ENCODE results near the gene AFG1L.
"Not testable (repeated sequence)": the region's sequence is repeated elsewhere in the genome, so short reads cannot be mapped to it uniquely, and the experiment has no call there.

AFG1L gene

GRCh38 chr6:108263371-108263770 is 31.5 kb upstream of the AFG1L start:
- H3K79me1 ChIP-seq (ENCODE audit: low read length), result peaks cover 2% of the 10 kb centered on the region
- no peaks in the 10 kb centered on the region for H3K79me2 ChIP-seq (ENCODE audit: control insufficient read depth, insufficient read depth, low read length)
- no peak overlapping the region for H2BK5ac ChIP-seq (ENCODE audit: low read length)
- H3K23ac ChIP-seq (ENCODE audit: low read length), result no peak overlapping the region
- no peak overlapping the region for H2AK5ac ChIP-seq (ENCODE audit: low read length)
- H3K56ac ChIP-seq (ENCODE audit: low read length), result no peak overlapping the region
- H3K4ac ChIP-seq (ENCODE audit: low read depth, low read length), result no peak overlapping the region
- H2BK120ac ChIP-seq (ENCODE audit: low read depth, low read length), result no peak overlapping the region
- H3K18ac ChIP-seq (ENCODE audit: low read length), result no peak overlapping the region
- no peak for DNase-seq
- no peaks in the 10 kb centered on the region for H3K27me3 ChIP-seq (ENCODE audit: insufficient read depth, low read length, poor library complexity)
- H3K27ac ChIP-seq (ENCODE audit: low read depth, low read length), result no peak overlapping the region
- no peak overlapping the region for H2BK15ac ChIP-seq (replicated peaks; ENCODE audit: low read depth)
- no peak overlapping the region for H4K8ac ChIP-seq (ENCODE audit: low read depth, low read length)
- no peak overlapping the region for H3K9ac ChIP-seq (ENCODE audit: low read length)
- H3K4me3 ChIP-seq (ENCODE audit: low read length), result no peak overlapping the region
- H3K4me1 ChIP-seq (ENCODE audit: control insufficient read depth, low read depth, low read length), result no peaks in the 10 kb centered on the region
- H3K36me3 ChIP-seq (ENCODE audit: control insufficient read depth, insufficient read depth, low read length), result no peaks in the 10 kb centered on the region
- H4K5ac ChIP-seq (ENCODE audit: low read length), result no peak overlapping the region
- no CpG with 5 or more reads among the region's 2 CpGs for WGBS (ENCODE audit: extremely low coverage, insufficient coverage, low lambda C conversion rate)
- H3K4me2 ChIP-seq (ENCODE audit: low read length), result no peak overlapping the region

DNA sequence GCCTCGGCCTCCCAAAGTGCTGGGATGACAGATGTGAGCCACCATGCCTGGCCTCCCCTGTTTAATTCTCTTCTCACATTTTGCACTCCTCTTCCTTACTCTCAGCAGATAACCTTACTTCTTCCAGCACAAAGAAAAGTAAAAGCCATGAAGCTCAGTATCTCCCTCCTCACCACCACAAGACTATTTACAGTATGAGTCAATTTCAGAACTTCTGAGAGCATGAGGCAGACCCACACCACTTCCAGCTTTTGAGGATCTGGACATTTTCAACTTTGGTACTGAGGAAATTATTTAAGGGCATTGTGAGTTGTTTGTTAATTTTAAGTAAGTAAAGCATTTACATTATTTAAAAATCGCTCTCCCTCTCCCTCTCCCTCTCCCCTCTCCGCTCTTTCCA is 26.0 kb upstream of the AFG1L start:
- Histone ChIP-seq H3K56ac (ENCODE audit: low read length) (no peak overlapping the region), H3K27ac (ENCODE audit: low read depth, low read length) (no peak overlapping the region), H3K27me3 (ENCODE audit: insufficient read depth, low read length, poor library complexity) (no peaks in the 10 kb centered on the region), H3K18ac (ENCODE audit: low read length) (no peak overlapping the region), H2BK5ac (ENCODE audit: low read length) (no peak overlapping the region), H4K5ac (ENCODE audit: low read length) (no peak overlapping the region), H2BK120ac (ENCODE audit: low read depth, low read length) (no peak overlapping the region), H3K79me2 (ENCODE audit: control insufficient read depth, insufficient read depth, low read length) (no peaks in the 10 kb centered on the region), H3K36me3 (ENCODE audit: control insufficient read depth, insufficient read depth, low read length) (no peaks in the 10 kb centered on the region), H3K4me1 (ENCODE audit: control insufficient read depth, low read depth, low read length) (no peaks in the 10 kb centered on the region), H3K4me2 (ENCODE audit: low read length) (no peak overlapping the region), H2AK5ac (ENCODE audit: low read length) (no peak overlapping the region), H4K8ac (ENCODE audit: low read depth, low read length) (no peak overlapping the region), H3K79me1 (ENCODE audit: low read length) (no peaks in the 10 kb centered on the region), H2BK15ac (replicated peaks; ENCODE audit: low read depth) (no peak overlapping the region), H3K9ac (ENCODE audit: low read length) (no peak overlapping the region), H3K4me3 (ENCODE audit: low read length) (no peak overlapping the region), H3K23ac (ENCODE audit: low read length) (no peak overlapping the region), H3K4ac (ENCODE audit: low read depth, low read length) (no peak overlapping the region)
- WGBS (ENCODE audit: extremely low coverage, insufficient coverage, low lambda C conversion rate), result no CpG with 5 or more reads among the region's 3 CpGs
- DNase-seq, result no peak

GRCh38 chr6:108269955-108270354 is 24.9 kb upstream of the AFG1L start:
- H3K18ac ChIP-seq (ENCODE audit: low read length); DNase-seq; H3K27ac ChIP-seq (ENCODE audit: low read depth, low read length); H3K27me3 ChIP-seq (ENCODE audit: insufficient read depth, low read length, poor library complexity); H2AK5ac ChIP-seq (ENCODE audit: low read length); H3K4ac ChIP-seq (ENCODE audit: low read depth, low read length); H3K79me2 ChIP-seq (ENCODE audit: control insufficient read depth, insufficient read depth, low read length); H4K5ac ChIP-seq (ENCODE audit: low read length); H3K56ac ChIP-seq (ENCODE audit: low read length); H3K36me3 ChIP-seq (ENCODE audit: control insufficient read depth, insufficient read depth, low read length); H3K4me1 ChIP-seq (ENCODE audit: control insufficient read depth, low read depth, low read length); H2BK15ac ChIP-seq (replicated peaks; ENCODE audit: low read depth); H2BK5ac ChIP-seq (ENCODE audit: low read length); H3K79me1 ChIP-seq (ENCODE audit: low read length); H4K8ac ChIP-seq (ENCODE audit: low read depth, low read length); H3K9ac ChIP-seq (ENCODE audit: low read length); H3K4me2 ChIP-seq (ENCODE audit: low read length); H2BK120ac ChIP-seq (ENCODE audit: low read depth, low read length); H3K23ac ChIP-seq (ENCODE audit: low read length); H3K4me3 ChIP-seq (ENCODE audit: low read length): not testable (repeated sequence)
- no CpG with 5 or more reads among the region's 31 CpGs for WGBS (ENCODE audit: extremely low coverage, insufficient coverage, low lambda C conversion rate)

DNA sequence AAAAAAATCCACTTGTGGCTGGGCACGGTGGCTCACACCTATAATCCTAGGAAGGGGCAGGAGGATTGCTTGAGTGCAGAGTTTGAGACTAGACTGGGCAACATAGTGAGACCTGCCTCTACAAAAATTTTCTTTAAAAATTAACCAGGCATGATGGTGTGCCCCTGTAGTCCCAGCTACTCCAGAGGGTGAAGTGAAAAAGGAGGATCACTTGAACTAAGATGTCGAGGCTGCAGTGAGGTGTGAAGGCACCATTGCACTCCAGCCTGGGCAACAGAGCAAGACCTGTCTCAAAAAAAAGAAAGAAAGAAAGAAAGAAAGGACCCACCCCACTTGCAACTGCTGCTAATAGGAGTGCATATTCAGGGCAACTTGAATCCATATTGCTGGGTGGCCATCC is 20.3 kb upstream of the AFG1L start:
- Histone ChIP-seq H2BK5ac (ENCODE audit: low read length) (no peak overlapping the region), H4K5ac (ENCODE audit: low read length) (no peak overlapping the region), H3K4me2 (ENCODE audit: low read length) (no peak overlapping the region), H4K8ac (ENCODE audit: low read depth, low read length) (no peak overlapping the region), H2AK5ac (ENCODE audit: low read length) (no peak overlapping the region), H3K4me3 (ENCODE audit: low read length) (no peak overlapping the region), H3K4me1 (ENCODE audit: control insufficient read depth, low read depth, low read length) (no peaks in the 10 kb centered on the region), H3K79me2 (ENCODE audit: control insufficient read depth, insufficient read depth, low read length) (no peaks in the 10 kb centered on the region), H3K36me3 (ENCODE audit: control insufficient read depth, insufficient read depth, low read length) (no peaks in the 10 kb centered on the region), H3K27me3 (ENCODE audit: insufficient read depth, low read length, poor library complexity) (no peaks in the 10 kb centered on the region), H3K79me1 (ENCODE audit: low read length) (no peaks in the 10 kb centered on the region), H3K56ac (ENCODE audit: low read length) (no peak overlapping the region), H3K4ac (ENCODE audit: low read depth, low read length) (no peak overlapping the region), H2BK15ac (replicated peaks; ENCODE audit: low read depth) (no peak overlapping the region), H3K18ac (ENCODE audit: low read length) (no peak overlapping the region), H3K23ac (ENCODE audit: low read length) (no peak overlapping the region), H2BK120ac (ENCODE audit: low read depth, low read length) (no peak overlapping the region), H3K9ac (ENCODE audit: low read length) (no peak overlapping the region), H3K27ac (ENCODE audit: low read depth, low read length) (no peak overlapping the region)
- WGBS (ENCODE audit: extremely low coverage, insufficient coverage, low lambda C conversion rate), result no CpG with 5 or more reads among the region's 2 CpGs
- DNase-seq, result no peak

DNA sequence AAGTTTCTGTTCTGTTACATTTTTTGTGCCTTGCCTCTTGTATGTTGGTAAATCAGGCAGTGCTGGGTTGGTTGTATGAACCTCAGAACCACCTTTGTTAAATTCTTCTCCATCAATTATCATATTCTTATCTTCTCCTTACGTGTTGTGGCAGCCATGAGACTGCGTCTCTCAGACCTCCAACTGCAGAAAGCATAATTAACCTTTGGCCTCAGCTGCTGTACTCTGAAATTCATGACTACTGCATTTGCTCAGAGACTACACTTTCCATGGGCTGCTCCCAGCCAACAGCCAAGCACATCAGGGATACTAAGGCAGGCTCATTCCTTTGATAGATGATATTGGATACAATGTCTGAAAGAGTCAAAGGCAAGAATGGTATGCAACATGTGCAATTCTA is 18.9 kb upstream of the AFG1L start:
- Histone ChIP-seq H3K4ac (ENCODE audit: low read depth, low read length) (no peak overlapping the region), H2BK120ac (ENCODE audit: low read depth, low read length) (no peak overlapping the region), H3K27me3 (ENCODE audit: insufficient read depth, low read length, poor library complexity) (no peaks in the 10 kb centered on the region), H3K79me1 (ENCODE audit: low read length) (no peaks in the 10 kb centered on the region), H3K4me3 (ENCODE audit: low read length) (no peak overlapping the region), H2BK5ac (ENCODE audit: low read length) (no peak overlapping the region), H3K4me2 (ENCODE audit: low read length) (no peak overlapping the region), H3K79me2 (ENCODE audit: control insufficient read depth, insufficient read depth, low read length) (no peaks in the 10 kb centered on the region), H3K9ac (ENCODE audit: low read length) (no peak overlapping the region), H3K36me3 (ENCODE audit: control insufficient read depth, insufficient read depth, low read length) (no peaks in the 10 kb centered on the region), H4K5ac (ENCODE audit: low read length) (no peak overlapping the region), H3K56ac (ENCODE audit: low read length) (no peak overlapping the region), H3K18ac (ENCODE audit: low read length) (no peak overlapping the region), H4K8ac (ENCODE audit: low read depth, low read length) (no peak overlapping the region), H3K27ac (ENCODE audit: low read depth, low read length) (no peak overlapping the region), H3K23ac (ENCODE audit: low read length) (no peak overlapping the region), H2BK15ac (replicated peaks; ENCODE audit: low read depth) (no peak overlapping the region), H2AK5ac (ENCODE audit: low read length) (no peak overlapping the region), H3K4me1 (ENCODE audit: control insufficient read depth, low read depth, low read length) (no peaks in the 10 kb centered on the region)
- no CpG with 5 or more reads among the region's 2 CpGs for WGBS (ENCODE audit: extremely low coverage, insufficient coverage, low lambda C conversion rate)
- DNase-seq, result no peak

GRCh38 chr6:108277295-108277694 is 17.6 kb upstream of the AFG1L start:
- Histone ChIP-seq H2BK5ac (ENCODE audit: low read length) (no peak overlapping the region), H3K4me3 (ENCODE audit: low read length) (no peak overlapping the region), H4K8ac (ENCODE audit: low read depth, low read length) (no peak overlapping the region), H3K23ac (ENCODE audit: low read length) (no peak overlapping the region), H3K18ac (ENCODE audit: low read length) (no peak overlapping the region), H2BK120ac (ENCODE audit: low read depth, low read length) (no peak overlapping the region), H3K36me3 (ENCODE audit: control insufficient read depth, insufficient read depth, low read length) (no peaks in the 10 kb centered on the region), H2BK15ac (replicated peaks; ENCODE audit: low read depth) (no peak overlapping the region), H3K79me2 (ENCODE audit: control insufficient read depth, insufficient read depth, low read length) (no peaks in the 10 kb centered on the region), H4K5ac (ENCODE audit: low read length) (no peak overlapping the region), H3K4me2 (ENCODE audit: low read length) (no peak overlapping the region), H3K4me1 (ENCODE audit: control insufficient read depth, low read depth, low read length) (no peaks in the 10 kb centered on the region), H3K56ac (ENCODE audit: low read length) (no peak overlapping the region), H3K9ac (ENCODE audit: low read length) (no peak overlapping the region), H3K27ac (ENCODE audit: low read depth, low read length) (no peak overlapping the region), H3K79me1 (ENCODE audit: low read length) (no peaks in the 10 kb centered on the region), H2AK5ac (ENCODE audit: low read length) (no peak overlapping the region), H3K4ac (ENCODE audit: low read depth, low read length) (no peak overlapping the region), H3K27me3 (ENCODE audit: insufficient read depth, low read length, poor library complexity) (no peaks in the 10 kb centered on the region)
- no CpG with 5 or more reads among the region's 1 CpG for WGBS (ENCODE audit: extremely low coverage, insufficient coverage, low lambda C conversion rate)
- peak; percentile 1 for DNase-seq

Data from mesendoderm (in vitro differentiated cells).